WTC11 (cell line): ENCODE data around the gene RDH11. TPM values are rescaled to one million over a fixed set of nuclear protein-coding genes. Genes with fewer than 3 reads are reported as not detected.

Experiments
- ATAC-seq: fragments of 200-7000 bp; cut with Tn5 transposase; 2 replicates; pipeline ENCODE4 v1.10.0; 2021; ENCODE audit warnings: mild to moderate bottlenecking, moderate library complexity
- CTCF ChIA-PET: fragments of 300-600 bp; sonication (Branson Sonifier 250); formaldehyde crosslinking; loops from one replicate; lab custom pipeline; 2021; ENCODE audit warnings: antibody characterized with exemption; lab: Charles Lee
- POLR2A ChIA-PET: fragments of 350-600 bp; sonication (Branson Sonifier 250); formaldehyde crosslinking; loops from one replicate; lab custom pipeline; 2021; ENCODE audit warnings: antibody characterized with exemption; lab: Charles Lee
- DNase-seq: peaks from one replicate; pipeline ENCODE4 v3.0.0; 2021; ENCODE audit warnings: low spot score
- H3K27ac Mint-ChIP-seq: 2 replicates; pipeline ENCODE4 v1.8.0; 2021; ENCODE audit warnings: mixed read lengths
- H3K27me3 Mint-ChIP-seq: 2 replicates; pipeline ENCODE4 v1.8.0; 2021; ENCODE audit warnings: low read depth, mild to moderate bottlenecking, moderate library complexity, mixed read lengths
- H3K36me3 Mint-ChIP-seq: 2 replicates; pipeline ENCODE4 v1.8.0; 2021; ENCODE audit warnings: mixed read lengths
- H3K4me1 Mint-ChIP-seq: 2 replicates; pipeline ENCODE4 v1.8.0; 2022; ENCODE audit warnings: mixed read lengths
- H3K4me3 Mint-ChIP-seq: 2 replicates; pipeline ENCODE4 v1.8.0; 2021; ENCODE audit warnings: mild to moderate bottlenecking, moderate library complexity, mixed read lengths
- H3K9me3 Mint-ChIP-seq: 2 replicates; pipeline ENCODE4 v1.8.0; 2021; ENCODE audit warnings: mixed read lengths
- AR ChIP-seq: fragments of 250-450 bp; sonication (Bioruptor Pico); IDR thresholded peaks from 2 replicates; pipeline ENCODE4 v1.9.0; 2021; ENCODE audit warnings: mild to moderate bottlenecking
- ATF1 ChIP-seq: sonication (generic); formaldehyde crosslinking; IDR thresholded peaks from 2 replicates; pipeline ENCODE4 v1.8.1; 2023; ENCODE audit warnings: mild to moderate bottlenecking, moderate library complexity, missing genetic modification reagents
- CBFB ChIP-seq: sonication (generic); formaldehyde crosslinking; IDR thresholded peaks from 2 replicates; pipeline ENCODE4 v1.8.1; 2022; ENCODE audit warnings: mild to moderate bottlenecking, low read depth, missing genetic modification reagents
- CREM ChIP-seq: sonication (generic); formaldehyde crosslinking; IDR thresholded peaks from 2 replicates; pipeline ENCODE4 v1.8.1; 2022; ENCODE audit warnings: mild to moderate bottlenecking, missing genetic modification reagents, moderate library complexity
- ETV6 ChIP-seq: sonication (generic); formaldehyde crosslinking; IDR thresholded peaks from 2 replicates; pipeline ENCODE4 v1.8.1; 2022; ENCODE audit warnings: mild to moderate bottlenecking, missing genetic modification reagents
- GABPB1 ChIP-seq: sonication (generic); formaldehyde crosslinking; IDR thresholded peaks from 2 replicates; pipeline ENCODE4 v1.8.1; 2023; ENCODE audit warnings: mild to moderate bottlenecking, missing genetic modification reagents
- HMGA2 ChIP-seq: fragments of 250-450 bp; sonication (Bioruptor Pico); IDR thresholded peaks from 2 replicates; pipeline ENCODE4 v1.4.0; 2021; ENCODE audit warnings: mild to moderate bottlenecking, moderate library complexity
- NFATC4 ChIP-seq: fragments of 250-450 bp; sonication (Bioruptor Pico); IDR thresholded peaks from 2 replicates; pipeline ENCODE4 v1.9.0; 2021; ENCODE audit warnings: mild to moderate bottlenecking
- NR1H2 ChIP-seq: sonication (generic); formaldehyde crosslinking; IDR thresholded peaks from 2 replicates; pipeline ENCODE4 v1.9.0; 2021; ENCODE audit warnings: mild to moderate bottlenecking, moderate library complexity, missing genetic modification reagents
- NR3C1 ChIP-seq: sonication (generic); formaldehyde crosslinking; conservative IDR thresholded peaks from 2 replicates; pipeline ENCODE4 v1.8.1; 2023; ENCODE audit warnings: low read depth, mild to moderate bottlenecking, missing genetic modification reagents
- PRRX2 ChIP-seq: fragments of 250-450 bp; sonication (Bioruptor Pico); IDR thresholded peaks from 2 replicates; pipeline ENCODE4 v1.8.0; 2021; ENCODE audit warnings: mild to moderate bottlenecking
- RORB ChIP-seq: fragments of 250-450 bp; sonication (Bioruptor Pico); IDR thresholded peaks from 2 replicates; pipeline ENCODE4 v1.9.0; 2021; ENCODE audit warnings: mild to moderate bottlenecking
- SOX15 ChIP-seq: fragments of 250-450 bp; sonication (Bioruptor Pico); IDR thresholded peaks from 2 replicates; pipeline ENCODE4 v1.9.0; 2021; ENCODE audit warnings: mild to moderate bottlenecking
- SP1 ChIP-seq: sonication (generic); formaldehyde crosslinking; conservative IDR thresholded peaks from 2 replicates; pipeline ENCODE4 v1.8.1; 2022; ENCODE audit warnings: missing genetic modification reagents
- STAT6 ChIP-seq: sonication (generic); formaldehyde crosslinking; conservative IDR thresholded peaks from 2 replicates; pipeline ENCODE4 v1.8.1; 2023; ENCODE audit warnings: mild to moderate bottlenecking, low read depth, missing genetic modification reagents, moderate library complexity
- USF1 ChIP-seq: sonication (generic); formaldehyde crosslinking; IDR thresholded peaks from 2 replicates; pipeline ENCODE4 v1.8.0; 2022; ENCODE audit warnings: mild to moderate bottlenecking, missing genetic modification reagents
- ZBTB43 ChIP-seq: sonication (generic); formaldehyde crosslinking; IDR thresholded peaks from 2 replicates; pipeline ENCODE4 v1.8.1; 2023; ENCODE audit warnings: mild to moderate bottlenecking, missing genetic modification reagents
- ZNF121 ChIP-seq: sonication (generic); formaldehyde crosslinking; IDR thresholded peaks from 2 replicates; pipeline ENCODE4 v1.8.0; 2023; ENCODE audit warnings: missing genetic modification reagents
- ZNF232 ChIP-seq: sonication (generic); formaldehyde crosslinking; IDR thresholded peaks from 2 replicates; pipeline ENCODE4 v1.8.0; 2022; ENCODE audit warnings: mild to moderate bottlenecking, missing genetic modification reagents
- ZNF263 ChIP-seq: sonication (generic); formaldehyde crosslinking; IDR thresholded peaks from 2 replicates; pipeline ENCODE4 v1.8.1; 2022; ENCODE audit warnings: low read depth, mild to moderate bottlenecking, moderate library complexity, missing genetic modification reagents
- total RNA-seq: library from RNA; stranded (reverse); gene quantifications from 3 replicates; pipeline ENCODE4 v1.2.3, GENCODE V29; 2021

The RDH11 gene
- total RNA-seq, 1 experiment from 2014 or later = 103 TPM

- ATAC-seq = peak; percentile 93
- DNase-seq = no peak
- peak overlapping the region; percentile 85 for H3K27ac Mint-ChIP-seq
- H3K4me1 Mint-ChIP-seq = peaks cover 13% of the 10 kb centered on the region
- TF ChIP-seq AR (CRISPR knock-in tag) (no peak), ZNF232 (CRISPR knock-in tag) (no peak), ZNF121 (peak; percentile 88)
- TF ChIP-seq, all 79 proteins: peak for 1
- no peaks in the 10 kb centered on the region for H3K9me3 Mint-ChIP-seq
- H3K4me3 Mint-ChIP-seq = no peak overlapping the region
- H3K36me3 Mint-ChIP-seq = peaks cover 5% of the 10 kb centered on the region
- CTCF ChIA-PET = interaction anchor here (0.6 to 4.0 kb wide), 25 partner anchors 8 to 307 kb away, joined by 3 to 49 read pairs (median 4); partner anchors contain the start of genes ARG2, ATP6V1D, EIF2S1 and PIGH
- POLR2A ChIA-PET = interaction anchor here (1.0 to 1.3 kb wide), 4 partner anchors 25 to 47 kb away, joined by 3 to 5 read pairs (median 4); partner anchors contain the start of gene RDH11
- no peaks in the 10 kb centered on the region for H3K27me3 Mint-ChIP-seq
Observed at GRCh38 chr14:67666750-67667449, 28.7 kb downstream of the RDH11 start.

- H3K27ac Mint-ChIP-seq = peak overlapping the region; percentile 37; the same call in 1 of the 2 replicates
- ATAC-seq = no peak
Observed at GRCh38 chr14:67665868-67666267, 29.7 kb downstream of the RDH11 start.

GRCh38 chr14:67663633-67664032, 31.9 kb downstream of the RDH11 start:
- H3K36me3 Mint-ChIP-seq = peaks cover 7% of the 10 kb centered on the region
- DNase-seq (no peak), ATAC-seq (no peak)
- peaks cover 6% of the 10 kb centered on the region for H3K4me1 Mint-ChIP-seq
- CTCF ChIA-PET = interaction anchor here (1.0 to 4.0 kb wide), 4 partner anchors 41 to 243 kb away, joined by 4 to 49 read pairs (median 6); partner anchors contain the start of genes ARG2 and PIGH
- no peak overlapping the region for H3K4me3 Mint-ChIP-seq
- H3K27ac Mint-ChIP-seq = no peak overlapping the region
- no peaks in the 10 kb centered on the region for H3K9me3 Mint-ChIP-seq
- POLR2A ChIA-PET = no interaction called here
- H3K27me3 Mint-ChIP-seq = no peaks in the 10 kb centered on the region
- TF ChIP-seq USF1 (CRISPR knock-in tag) = no peak
- no peak for TF ChIP-seq ATF1
- no peak for TF ChIP-seq NR1H2 (CRISPR knock-in tag)
- no peak for TF ChIP-seq ZNF263 (CRISPR knock-in tag)
- TF ChIP-seq STAT6 (CRISPR knock-in tag) = no peak
- no peak for TF ChIP-seq NFATC4
- TF ChIP-seq SOX15 (CRISPR knock-in tag) = no peak
- no peak for TF ChIP-seq ZBTB43 (CRISPR knock-in tag)
- TF ChIP-seq CBFB (CRISPR knock-in tag) = no peak
- TF ChIP-seq RORB (CRISPR knock-in tag) = no peak
- no peak for TF ChIP-seq HMGA2 (CRISPR knock-in tag)
- TF ChIP-seq SP1 (CRISPR knock-in tag) = no peak
- TF ChIP-seq ETV6 (CRISPR knock-in tag) = no peak

More at GRCh38 chr14:67665868-67666267, 29.7 kb downstream of the RDH11 start:
- Mint-ChIP-seq H3K4me3 (no peak overlapping the region), H3K9me3 (no peaks in the 10 kb centered on the region), H3K36me3 (peaks cover 5% of the 10 kb centered on the region), H3K27me3 (no peaks in the 10 kb centered on the region), H3K4me1 (peaks cover 13% of the 10 kb centered on the region)
- CTCF ChIA-PET = interaction anchor here (0.9 to 4.0 kb wide), 6 partner anchors 37 to 238 kb away, joined by 3 to 49 read pairs (median 4); partner anchors contain the start of genes ARG2 and PIGH
- TF ChIP-seq NR3C1 (CRISPR knock-in tag) = no peak
- TF ChIP-seq CREM = no peak
- TF ChIP-seq STAT6 (CRISPR knock-in tag) = no peak
- no peak for TF ChIP-seq PRRX2 (CRISPR knock-in tag)
- TF ChIP-seq ETV6 (CRISPR knock-in tag) = no peak
- no peak for TF ChIP-seq SOX15 (CRISPR knock-in tag)
- no peak for TF ChIP-seq GABPB1 (CRISPR knock-in tag)
- no peak for DNase-seq
- POLR2A ChIA-PET = interaction anchor here (1.3 kb wide), 1 partner anchor 30 kb away, joined by 4 read pairs; the partner anchor contains the start of gene RDH11
